T-helper 17 cell (primary cell): ENCODE measurements around the gene LRRC75A. TPM values are rescaled to one million over a fixed set of nuclear protein-coding genes. Genes with fewer than 3 reads are reported as not detected.

ENCODE experiments used
- ATAC-seq: fragments of 150-1000 bp; cut with Tn5 transposase; 2 replicates; pipeline ENCODE4 v1.10.0; 2021; ENCODE audit warnings: mild to moderate bottlenecking, moderate library complexity
- DNase-seq, 3 donors: peaks; one replicate each; pipeline versions ENCODE4 v3.0.0 to v3.0.0-alpha.2; 2020 to 2021
- H3K9me3 ChIP-seq: one replicate; pipeline ENCODE4 v1.7.0; 2013; ENCODE audit warnings: low read length, mild to moderate bottlenecking; ENCODE audit not compliant: control insufficient read depth, poor library complexity, severe bottlenecking
- H3K27ac Mint-ChIP-seq: one replicate; pipeline ENCODE4 v1.8.0; 2022; ENCODE audit warnings: mild to moderate bottlenecking, moderate library complexity, mixed read lengths
- H3K27me3 Mint-ChIP-seq: one replicate; pipeline ENCODE4 v1.8.0; 2022; ENCODE audit warnings: mixed read lengths
- H3K36me3 Mint-ChIP-seq: one replicate; pipeline ENCODE4 v1.8.0; 2022; ENCODE audit warnings: low read depth, mixed read lengths
- H3K4me1 Mint-ChIP-seq: one replicate; pipeline ENCODE4 v1.8.0; 2022; ENCODE audit warnings: mild to moderate bottlenecking, mixed read lengths
- H3K4me3 Mint-ChIP-seq: one replicate; pipeline ENCODE4 v1.8.0; 2022; ENCODE audit warnings: mild to moderate bottlenecking, moderate library complexity, mixed read lengths
- total RNA-seq, 4 donors: library from RNA in 2 of 4; stranded (reverse) in 2 of 4; gene quantifications; one replicate each; pipeline ENCODE4 v1.2.3 and lab custom pipeline; 2022 to 2026

The LRRC75A gene
- total RNA-seq, 2 donors from 2014 or later = 3.1 to 5.0 TPM

DNA sequence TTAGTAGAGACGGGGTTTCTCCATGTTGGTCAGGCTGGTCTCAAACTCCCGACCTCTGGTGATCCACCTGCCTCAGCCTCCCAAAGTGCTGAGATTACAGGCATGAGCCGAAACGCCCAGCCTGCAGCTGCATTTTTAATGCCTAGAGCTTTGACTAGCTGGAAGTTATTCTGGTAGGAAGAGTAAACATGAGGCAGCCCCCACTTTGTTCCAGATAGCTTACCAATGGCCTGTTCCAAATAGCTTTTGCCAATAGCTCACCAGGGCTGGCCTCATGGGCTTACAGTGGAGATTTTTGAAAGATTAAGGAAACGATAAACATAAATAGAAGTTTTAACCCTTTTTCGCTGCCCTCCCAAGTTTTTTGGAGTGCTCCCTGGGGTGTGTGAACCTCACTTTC is 66.8 kb downstream of the LRRC75A start:
- Mint-ChIP-seq H3K4me3 (no peak overlapping the region), H3K36me3 (peaks cover 5% of the 10 kb centered on the region), H3K27me3 (no peaks in the 10 kb centered on the region), H3K4me1 (peaks cover 6% of the 10 kb centered on the region), H3K27ac (no peak overlapping the region)
- DNase-seq = no peak
- ATAC-seq = no peak
- H3K9me3 ChIP-seq = no peaks in the 10 kb centered on the region

- ATAC-seq (no peak), DNase-seq (no peak)
- Mint-ChIP-seq H3K27me3 (no peaks in the 10 kb centered on the region), H3K4me3 (no peak overlapping the region), H3K27ac (no peak overlapping the region), H3K4me1 (peaks cover 20% of the 10 kb centered on the region), H3K36me3 (no peaks in the 10 kb centered on the region)
- H3K9me3 ChIP-seq = no peaks in the 10 kb centered on the region
Measured at GRCh38 chr17:16423226-16423872, 68.6 kb downstream of the LRRC75A start.

- H3K36me3 Mint-ChIP-seq = no peaks in the 10 kb centered on the region
- H3K9me3 ChIP-seq = no peaks in the 10 kb centered on the region
- H3K4me1 Mint-ChIP-seq = peaks cover 24% of the 10 kb centered on the region
- ATAC-seq = no peak
- no peaks in the 10 kb centered on the region for H3K27me3 Mint-ChIP-seq
- DNase-seq = no peak
- H3K27ac Mint-ChIP-seq = no peak overlapping the region
- no peak overlapping the region for H3K4me3 Mint-ChIP-seq
Measured at GRCh38 chr17:16422416-16422815, 69.6 kb downstream of the LRRC75A start.

GRCh38 chr17:16419929-16420271 is 72.1 kb downstream of the LRRC75A start:
- peak overlapping the region; percentile 98 for H3K27ac Mint-ChIP-seq
- peaks cover 37% of the 10 kb centered on the region for H3K4me1 Mint-ChIP-seq
- H3K4me3 Mint-ChIP-seq = no peak overlapping the region
- ATAC-seq (peak; percentile 10), DNase-seq (peak in 1 of 3 donors; percentile 38)
- H3K36me3 Mint-ChIP-seq = peaks cover 3% of the 10 kb centered on the region
- H3K9me3 ChIP-seq = no peaks in the 10 kb centered on the region
- H3K27me3 Mint-ChIP-seq = no peaks in the 10 kb centered on the region

DNA sequence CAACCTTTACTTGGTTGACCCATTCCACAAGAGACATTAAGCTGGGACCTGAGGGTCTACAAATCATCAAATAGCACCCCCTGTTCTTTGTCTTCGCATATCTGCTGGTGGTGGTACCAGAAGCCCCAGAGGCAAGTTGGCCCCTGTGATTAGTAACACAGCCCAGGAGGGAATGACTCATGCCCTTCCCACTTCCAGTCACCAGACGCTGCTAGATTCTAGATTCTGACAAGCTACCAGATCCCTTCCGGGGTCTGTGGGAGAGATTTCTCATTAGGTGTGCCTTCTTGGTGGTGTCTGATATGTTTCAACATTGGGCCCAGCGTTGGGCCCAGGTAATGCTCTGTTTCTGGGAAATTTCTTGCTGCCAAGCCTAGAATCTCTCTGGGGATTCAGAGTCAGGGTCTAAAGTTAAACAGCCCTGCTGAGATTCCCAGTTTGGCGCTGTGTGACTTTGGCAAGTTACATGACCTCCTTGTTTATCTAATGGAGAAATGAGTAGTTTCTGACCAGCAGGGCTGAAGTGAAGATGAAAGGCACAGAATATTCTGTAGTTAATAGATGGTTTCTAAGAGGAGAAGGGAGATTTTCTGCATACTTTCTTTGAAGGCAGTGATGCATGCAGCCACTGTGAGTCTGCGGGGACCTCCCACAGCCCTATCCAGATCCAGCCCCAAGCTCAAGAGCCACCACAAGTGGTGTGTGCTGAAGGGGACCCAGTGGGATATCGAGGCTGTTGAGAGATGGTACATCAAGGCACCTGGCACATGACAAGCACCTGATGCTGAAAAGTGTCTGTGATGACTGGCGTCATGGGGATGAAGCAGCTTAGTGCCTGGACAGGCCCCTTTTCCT is 72.7 kb downstream of the LRRC75A start:
- Mint-ChIP-seq H3K27ac (peak overlapping the region; percentile 98), H3K27me3 (no peaks in the 10 kb centered on the region), H3K4me3 (peak overlapping the region; percentile 70), H3K36me3 (peaks cover 3% of the 10 kb centered on the region), H3K4me1 (peaks cover 41% of the 10 kb centered on the region)
- H3K9me3 ChIP-seq = no peaks in the 10 kb centered on the region
- DNase-seq (peak in 1 of 3 donors; percentile 38), ATAC-seq (no peak)

- Mint-ChIP-seq H3K27me3 (no peaks in the 10 kb centered on the region), H3K27ac (peak overlapping the region; percentile 98)
- H3K9me3 ChIP-seq = no peaks in the 10 kb centered on the region
Measured at GRCh38 chr17:16418685-16419068, 73.3 kb downstream of the LRRC75A start.

GRCh38 chr17:16417896-16418684 is 73.9 kb downstream of the LRRC75A start:
- Mint-ChIP-seq H3K27me3 (no peaks in the 10 kb centered on the region), H3K36me3 (peaks cover 3% of the 10 kb centered on the region), H3K27ac (peak overlapping the region; percentile 98), H3K4me3 (peak overlapping the region; percentile 70), H3K4me1 (peaks cover 43% of the 10 kb centered on the region)
- ATAC-seq (no peak), DNase-seq (no peak)
- no peaks in the 10 kb centered on the region for H3K9me3 ChIP-seq

More at GRCh38 chr17:16418685-16419068, 73.3 kb downstream of the LRRC75A start:
- Mint-ChIP-seq H3K4me1 (peaks cover 43% of the 10 kb centered on the region), H3K36me3 (peaks cover 3% of the 10 kb centered on the region), H3K4me3 (peak overlapping the region; percentile 70)
- ATAC-seq = no peak
- no peak for DNase-seq

GRCh38 chr17:16417399-16417798 is 74.6 kb downstream of the LRRC75A start:
- Mint-ChIP-seq H3K4me1 (peaks cover 45% of the 10 kb centered on the region), H3K36me3 (peaks cover 3% of the 10 kb centered on the region), H3K27ac (peak overlapping the region; percentile 98), H3K4me3 (no peak overlapping the region), H3K27me3 (no peaks in the 10 kb centered on the region)
- DNase-seq (no peak), ATAC-seq (no peak)
- H3K9me3 ChIP-seq = no peaks in the 10 kb centered on the region

DNA sequence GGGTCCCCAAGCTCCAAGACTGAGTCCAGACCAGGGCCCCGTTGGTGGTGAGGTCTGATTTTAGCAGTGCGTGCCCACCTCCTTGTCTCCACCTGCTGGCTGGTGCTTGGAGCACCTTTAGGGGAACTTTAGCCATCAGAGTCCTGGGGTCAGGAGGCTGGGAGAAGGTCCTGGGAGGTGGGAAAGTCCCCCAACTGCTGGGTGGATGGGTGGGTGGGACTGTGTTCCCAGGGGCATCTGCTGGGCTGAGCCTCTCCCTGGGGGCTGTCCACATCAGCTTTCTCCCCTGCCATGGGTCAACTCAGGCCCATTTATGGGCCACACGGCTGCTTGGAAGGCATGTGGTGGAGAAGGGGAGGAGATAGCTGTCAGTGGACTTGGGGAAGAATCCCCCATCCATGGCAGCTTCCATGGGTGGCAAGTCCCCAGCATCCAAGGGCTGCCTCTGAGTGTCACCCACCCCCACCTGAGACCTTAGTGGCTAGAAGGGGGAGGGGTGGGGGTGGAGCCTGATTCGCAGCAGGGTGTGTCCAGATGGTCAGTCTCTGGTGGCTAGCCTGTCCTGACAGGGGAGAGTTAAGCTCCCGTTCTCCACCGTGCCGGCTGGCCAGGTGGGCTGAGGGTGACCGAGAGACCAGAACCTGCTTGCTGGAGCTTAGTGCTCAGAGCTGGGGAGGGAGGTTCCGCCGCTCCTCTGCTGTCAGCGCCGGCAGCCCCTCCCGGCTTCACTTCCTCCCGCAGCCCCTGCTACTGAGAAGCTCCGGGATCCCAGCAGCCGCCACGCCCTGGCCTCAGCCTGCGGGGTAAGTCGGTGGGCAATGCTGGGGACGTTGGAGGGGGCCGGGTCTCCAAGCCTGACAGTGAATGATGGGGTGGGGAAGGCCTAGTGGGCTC is 76.7 kb downstream of the LRRC75A start, which contains the start of gene TRPV2:
Gene TRPV2 (plus strand): TSS at position 541 of the 894 bp plus-strand sequence. CDS start 2,098 bp downstream, outside the sequence.
- H3K4me1 Mint-ChIP-seq = peaks cover 42% of the 10 kb centered on the region

GRCh38 chr17:16407911-16408588 is 83.9 kb downstream of the LRRC75A start:
- ATAC-seq (no peak), DNase-seq (no peak)
- peak overlapping the region; percentile 29 for H3K27ac Mint-ChIP-seq
- no peaks in the 10 kb centered on the region for H3K9me3 ChIP-seq
- no peaks in the 10 kb centered on the region for H3K36me3 Mint-ChIP-seq
- H3K4me3 Mint-ChIP-seq = peak overlapping the region; percentile 45
- peaks cover 7% of the 10 kb centered on the region for H3K4me1 Mint-ChIP-seq
- H3K27me3 Mint-ChIP-seq = peaks cover 6% of the 10 kb centered on the region

More for the DNA sequence above, 76.7 kb downstream of the LRRC75A start, which contains the start of gene TRPV2:
- ATAC-seq (peak; percentile 44), DNase-seq (peak in 1 of 3 donors; percentile 37)
- peaks cover 3% of the 10 kb centered on the region for H3K36me3 Mint-ChIP-seq
- H3K4me3 Mint-ChIP-seq = peak within 1 kb of the TSS; percentile 99
- no peaks in the 10 kb centered on the region for H3K27me3 Mint-ChIP-seq
- H3K9me3 ChIP-seq = no peaks in the 10 kb centered on the region
- peak within 1 kb of the TSS; percentile 98 for H3K27ac Mint-ChIP-seq

DNA sequence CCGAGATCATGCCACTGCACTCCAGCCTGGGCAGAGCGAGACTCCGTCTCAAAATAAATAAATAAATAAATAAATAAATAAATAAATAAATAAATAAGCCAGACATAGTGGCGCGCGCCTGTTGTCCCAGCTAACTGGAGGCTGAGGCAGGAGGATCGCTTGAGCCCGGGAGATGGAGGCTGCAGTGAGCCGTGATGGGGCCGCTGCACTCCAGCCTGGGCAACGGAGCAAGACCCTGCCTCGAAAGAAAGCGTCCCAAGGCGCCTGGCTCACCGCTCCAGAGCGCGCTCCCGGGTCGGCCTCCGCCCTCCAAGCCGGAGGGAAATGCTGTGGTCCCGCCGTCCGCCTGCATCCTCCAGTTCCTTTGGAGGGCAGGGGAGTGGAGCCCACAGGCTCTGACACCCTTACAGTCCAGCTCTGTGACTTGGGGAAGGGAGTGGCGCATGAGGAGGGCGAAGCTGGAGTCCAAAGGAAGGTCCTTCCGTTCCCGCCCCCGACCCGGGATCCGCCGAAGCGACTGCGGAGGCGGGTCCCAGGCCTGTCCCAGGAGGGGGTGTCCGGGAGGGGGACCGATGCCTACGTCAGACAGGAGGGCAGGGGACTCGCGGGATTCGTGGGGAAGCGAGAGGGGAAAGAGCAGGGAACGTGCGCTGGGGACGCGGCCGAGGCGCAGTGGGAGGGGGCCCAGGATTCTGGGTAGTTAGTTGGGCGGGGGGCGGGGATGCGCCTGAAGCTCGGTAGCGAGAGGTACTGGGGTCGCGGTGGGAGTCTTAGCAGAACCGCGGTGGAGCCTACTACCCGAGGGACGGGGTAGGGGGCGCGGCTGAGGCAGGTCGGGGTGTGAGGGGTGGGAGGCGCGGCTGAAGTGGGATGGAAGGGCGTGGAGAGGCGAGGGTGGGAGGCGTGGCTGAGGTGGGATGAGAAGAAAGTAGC is 85.0 kb downstream of the LRRC75A start:
- Mint-ChIP-seq H3K36me3 (no peaks in the 10 kb centered on the region), H3K4me3 (peak overlapping the region; percentile 71), H3K4me1 (peaks cover 5% of the 10 kb centered on the region), H3K27me3 (peaks cover 6% of the 10 kb centered on the region), H3K27ac (no peak overlapping the region)
- no peaks in the 10 kb centered on the region for H3K9me3 ChIP-seq
- ATAC-seq = no peak
- DNase-seq = no peak
